Left ventricle myocardium inferior (tissue), 1 donor: ENCODE results near the gene EEF1AKMT4. TPM values are rescaled to one million over a fixed set of nuclear protein-coding genes. Genes with fewer than 3 reads are reported as not detected.
A peak's percentile ranks its signal among the peaks of the same experiment; 100 is the strongest.

Experiments used
- DNase-seq: peaks from one replicate; pipeline ENCODE4 v3.0.0-alpha.2; 2020
- H3K27ac ChIP-seq: fragments of 200-600 bp; replicated peaks from 2 replicates; pipeline ENCODE4 v1.8.0; 2021
- H3K27me3 ChIP-seq: fragments of 200-600 bp; 2 replicates; pipeline ENCODE4 v1.8.0; 2021; ENCODE audit warnings: low read depth
- H3K36me3 ChIP-seq: fragments of 200-600 bp; 2 replicates; pipeline ENCODE4 v1.8.0; 2021
- H3K4me1 ChIP-seq: fragments of 200-600 bp; 2 replicates; pipeline ENCODE4 v1.8.0; 2021
- H3K4me3 ChIP-seq: fragments of 200-600 bp; 2 replicates; pipeline ENCODE4 v1.8.0; 2021; ENCODE audit warnings: mild to moderate bottlenecking, moderate library complexity
- H3K9me3 ChIP-seq: fragments of 200-600 bp; replicated peaks from 2 replicates; pipeline ENCODE4 v1.8.0; 2021
- intact Hi-C: fragments of 100-400 bp; cut with micrococcal nuclease; formaldehyde crosslinking; loops from one replicate; pipeline ENCODE4 v1.11.0; 2022
- total RNA-seq: library from RNA; stranded (reverse); fragmentation: NEBNext Ultra II Directional; extraction: Animal tissue kit (Norgen Biotek cat#: 25700); gene quantifications from one replicate; pipeline ENCODE4 v1.2.1, GENCODE V29; 2021
- TF ChIP-seq, protein P1 (sequence below): fragments of 200-600 bp; IDR thresholded peaks from 2 replicates; pipeline ENCODE4 v1.8.0; 2021; ENCODE audit warnings: antibody characterized with exemption, mild to moderate bottlenecking, borderline replicate concordance
- donor health status: DM: no; HTN: yes; CAD: no; lungs with severe emphysema.

The EEF1AKMT4 gene
- total RNA-seq, 1 donor from 2014 or later, result 1.6 TPM

DNA sequence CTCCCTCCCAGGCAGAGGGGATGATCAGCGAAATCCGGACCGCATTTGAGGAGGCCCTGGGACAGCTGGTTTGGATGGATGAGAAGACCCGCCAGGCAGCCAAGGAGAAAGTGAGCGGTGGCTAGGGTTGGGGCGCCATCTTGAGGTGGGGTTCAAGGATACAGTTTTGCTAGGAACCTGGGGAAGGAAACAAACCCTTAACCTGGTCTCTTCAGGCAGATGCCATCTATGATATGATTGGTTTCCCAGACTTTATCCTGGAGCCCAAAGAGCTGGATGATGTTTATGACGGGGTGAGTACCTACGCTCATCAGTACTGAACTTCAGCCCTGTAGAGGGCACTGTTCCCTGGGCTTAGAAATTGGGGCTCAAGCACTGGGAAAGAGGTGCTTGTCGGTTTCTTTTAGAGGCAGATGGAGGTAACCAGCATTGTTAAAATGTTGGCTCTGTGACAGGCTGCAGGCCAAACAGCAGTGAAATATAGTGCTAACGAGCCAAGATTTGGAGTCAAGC, 40.0 kb downstream of the EEF1AKMT4 start:
- TF ChIP-seq, protein P1, sequence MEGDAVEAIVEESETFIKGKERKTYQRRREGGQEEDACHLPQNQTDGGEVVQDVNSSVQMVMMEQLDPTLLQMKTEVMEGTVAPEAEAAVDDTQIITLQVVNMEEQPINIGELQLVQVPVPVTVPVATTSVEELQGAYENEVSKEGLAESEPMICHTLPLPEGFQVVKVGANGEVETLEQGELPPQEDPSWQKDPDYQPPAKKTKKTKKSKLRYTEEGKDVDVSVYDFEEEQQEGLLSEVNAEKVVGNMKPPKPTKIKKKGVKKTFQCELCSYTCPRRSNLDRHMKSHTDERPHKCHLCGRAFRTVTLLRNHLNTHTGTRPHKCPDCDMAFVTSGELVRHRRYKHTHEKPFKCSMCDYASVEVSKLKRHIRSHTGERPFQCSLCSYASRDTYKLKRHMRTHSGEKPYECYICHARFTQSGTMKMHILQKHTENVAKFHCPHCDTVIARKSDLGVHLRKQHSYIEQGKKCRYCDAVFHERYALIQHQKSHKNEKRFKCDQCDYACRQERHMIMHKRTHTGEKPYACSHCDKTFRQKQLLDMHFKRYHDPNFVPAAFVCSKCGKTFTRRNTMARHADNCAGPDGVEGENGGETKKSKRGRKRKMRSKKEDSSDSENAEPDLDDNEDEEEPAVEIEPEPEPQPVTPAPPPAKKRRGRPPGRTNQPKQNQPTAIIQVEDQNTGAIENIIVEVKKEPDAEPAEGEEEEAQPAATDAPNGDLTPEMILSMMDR, result peak; percentile 68
- peaks cover 5% of the 10 kb centered on the region for H3K4me1 ChIP-seq
- intact Hi-C loops, result no loop called here
- H3K27me3 ChIP-seq, result peaks cover 47% of the 10 kb centered on the region
- DNase-seq, result peak; percentile 35
- no peaks in the 10 kb centered on the region for H3K36me3 ChIP-seq
- H3K9me3 ChIP-seq, result no peaks in the 10 kb centered on the region
- no peak overlapping the region for H3K4me3 ChIP-seq
- no peak overlapping the region for H3K27ac ChIP-seq

- Histone ChIP-seq H3K27ac (no peak overlapping the region), H3K27me3 (peaks cover 47% of the 10 kb centered on the region), H3K9me3 (no peaks in the 10 kb centered on the region), H3K4me3 (no peak overlapping the region), H3K36me3 (no peaks in the 10 kb centered on the region), H3K4me1 (no peaks in the 10 kb centered on the region)
- intact Hi-C loops, result no loop called here
- TF ChIP-seq, protein P1, result no peak
- no peak for DNase-seq
These were observed 40.9 kb downstream of the EEF1AKMT4 start for GRCh38 chr3:184290331-184290730.

GRCh38 chr3:184291044-184291737, 41.7 kb downstream of the EEF1AKMT4 start:
- intact Hi-C loops, result no loop called here
- no peak overlapping the region for H3K27ac ChIP-seq
- no peak overlapping the region for H3K4me3 ChIP-seq
- H3K27me3 ChIP-seq, result peaks cover 47% of the 10 kb centered on the region
- TF ChIP-seq, protein P1, result no peak
- DNase-seq, result no peak
- H3K9me3 ChIP-seq, result no peaks in the 10 kb centered on the region
- H3K4me1 ChIP-seq, result no peaks in the 10 kb centered on the region
- no peaks in the 10 kb centered on the region for H3K36me3 ChIP-seq

- no peak overlapping the region for H3K27ac ChIP-seq
- no peaks in the 10 kb centered on the region for H3K9me3 ChIP-seq
- no peaks in the 10 kb centered on the region for H3K4me1 ChIP-seq
- intact Hi-C loops, result no loop called here
- no peaks in the 10 kb centered on the region for H3K36me3 ChIP-seq
- TF ChIP-seq, protein P1, result no peak
- no peak for DNase-seq
- H3K27me3 ChIP-seq, result peaks cover 42% of the 10 kb centered on the region
- no peak overlapping the region for H3K4me3 ChIP-seq
These were observed 42.4 kb downstream of the EEF1AKMT4 start for GRCh38 chr3:184291738-184292445.

DNA sequence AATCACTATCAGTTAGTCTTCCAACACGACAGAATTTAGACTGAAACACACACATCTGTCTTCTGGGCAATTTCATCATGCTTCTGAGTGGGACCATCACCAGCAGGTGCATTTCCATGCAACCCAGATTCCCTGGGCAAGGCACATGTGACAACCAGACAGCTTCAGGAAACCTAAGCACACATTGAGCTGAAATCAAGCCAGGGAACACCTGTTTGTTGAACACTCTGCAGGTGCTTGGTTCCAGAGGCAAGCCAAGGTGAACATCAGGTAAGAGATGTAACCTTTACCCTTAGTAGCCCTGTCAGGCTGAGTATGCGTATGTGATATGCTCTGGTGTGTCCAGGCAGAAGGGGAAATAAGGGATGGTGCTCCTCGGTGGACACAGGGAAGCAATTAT, 46.3 kb downstream of the EEF1AKMT4 start:
- Histone ChIP-seq H3K27me3 (peaks cover 20% of the 10 kb centered on the region), H3K36me3 (peaks cover 7% of the 10 kb centered on the region), H3K27ac (no peak overlapping the region), H3K4me3 (no peak overlapping the region), H3K4me1 (peaks cover 21% of the 10 kb centered on the region), H3K9me3 (no peaks in the 10 kb centered on the region)
- intact Hi-C loops, result no loop called here
- DNase-seq, result no peak
- TF ChIP-seq, protein P1, result no peak
